Left lobe of liver (tissue), 2 donors: ENCODE data around the gene METTL26. TPM values are rescaled to one million over a fixed set of nuclear protein-coding genes. Genes with fewer than 3 reads are reported as not detected.

Source experiments
- ATAC-seq: fragments of 200-7000 bp; cut with Tn5 transposase; one replicate; pipeline ENCODE4 v1.9.1; 2020; ENCODE audit warnings: mild to moderate bottlenecking, moderate library complexity
- DNase-seq: peaks from one replicate; pipeline ENCODE4 v3.0.0-alpha.2; 2020; ENCODE audit warnings: low spot score
- total RNA-seq: library from RNA; stranded (reverse); gene quantifications from one replicate; pipeline ENCODE4 v1.2.1, GENCODE V29; 2021
- donor health status: DM: no; HTN: no; CAD: no; lungs with moderate emphysema.
- donor health status: DM: no; HTN: yes; CAD: no.

The METTL26 gene
- total RNA-seq, 1 donor from 2014 or later, result 33.2 TPM

DNA sequence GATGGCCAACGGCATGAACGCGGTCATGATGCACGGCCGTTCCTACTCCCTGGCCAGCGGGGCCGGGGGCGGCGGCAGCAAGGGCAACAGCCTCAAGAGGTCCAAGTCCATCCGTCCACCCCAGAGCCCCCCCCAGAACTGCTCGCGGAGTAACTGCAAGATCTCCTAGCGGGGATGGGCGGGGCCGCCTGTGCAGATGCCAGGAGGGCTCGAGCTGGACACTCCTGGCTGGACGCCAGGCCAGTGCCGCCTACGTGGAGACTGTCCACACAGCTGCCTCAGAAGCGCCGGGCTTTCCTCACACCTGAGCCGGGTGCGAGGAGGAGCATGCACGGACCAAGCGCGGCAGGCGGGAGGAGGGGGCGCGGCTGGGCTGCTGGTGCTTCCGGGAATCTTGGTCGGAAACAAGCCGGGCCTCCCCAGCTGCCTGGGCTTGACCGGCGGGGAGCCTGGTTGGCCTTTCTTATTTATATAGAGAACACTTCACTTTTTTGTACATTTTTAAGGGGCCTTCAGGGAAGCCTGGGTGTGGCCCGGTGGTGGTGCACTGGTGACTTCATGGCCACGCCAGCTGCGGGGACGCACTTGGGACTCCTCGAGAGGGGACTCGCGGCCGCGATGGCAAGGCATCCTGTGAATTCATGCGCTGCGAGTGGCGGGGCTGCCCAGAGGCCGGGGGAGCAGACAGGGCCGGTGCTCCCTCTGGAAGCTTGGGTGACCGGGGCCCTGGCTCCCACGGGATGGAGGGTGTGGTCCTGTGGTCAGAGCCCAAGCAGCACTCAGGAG lies 8.5 kb downstream of the METTL26 start:
- ATAC-seq, result peak; percentile 19
- peak; percentile 78 for DNase-seq

DNA sequence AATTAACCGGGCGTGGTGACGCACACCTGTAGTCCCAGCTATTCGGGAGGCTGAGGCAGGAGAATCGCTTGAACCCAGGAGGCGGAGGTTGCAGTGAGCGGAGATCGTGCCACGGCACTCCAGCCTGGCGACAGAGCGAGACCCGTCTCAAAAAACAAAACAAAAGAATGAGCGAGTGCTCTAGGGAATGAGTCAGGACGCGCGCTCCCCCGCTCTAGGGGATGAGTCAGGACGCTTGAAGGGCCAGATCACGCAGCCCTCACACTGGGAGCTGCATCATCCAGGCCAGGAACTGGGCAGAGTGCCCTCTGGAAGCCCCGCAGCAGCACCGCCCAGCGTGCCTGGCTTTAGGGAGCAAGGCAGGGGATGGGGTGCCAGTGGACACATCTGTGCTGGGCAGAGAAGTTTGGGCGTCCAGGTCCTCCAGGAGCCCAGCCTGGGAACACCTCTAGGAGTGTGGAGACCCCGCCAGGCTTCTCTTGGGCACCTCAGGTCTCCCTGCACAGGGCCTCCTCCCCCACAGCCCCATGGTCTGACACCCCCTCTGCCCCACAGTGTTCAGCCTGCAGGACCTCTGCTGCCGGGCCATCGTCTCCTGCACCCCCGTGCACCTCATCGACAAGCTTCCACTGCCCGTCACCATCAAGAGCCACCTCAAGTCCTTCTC lies 9.2 kb downstream of the METTL26 start:
- no peak for ATAC-seq
- DNase-seq, result no peak

DNA sequence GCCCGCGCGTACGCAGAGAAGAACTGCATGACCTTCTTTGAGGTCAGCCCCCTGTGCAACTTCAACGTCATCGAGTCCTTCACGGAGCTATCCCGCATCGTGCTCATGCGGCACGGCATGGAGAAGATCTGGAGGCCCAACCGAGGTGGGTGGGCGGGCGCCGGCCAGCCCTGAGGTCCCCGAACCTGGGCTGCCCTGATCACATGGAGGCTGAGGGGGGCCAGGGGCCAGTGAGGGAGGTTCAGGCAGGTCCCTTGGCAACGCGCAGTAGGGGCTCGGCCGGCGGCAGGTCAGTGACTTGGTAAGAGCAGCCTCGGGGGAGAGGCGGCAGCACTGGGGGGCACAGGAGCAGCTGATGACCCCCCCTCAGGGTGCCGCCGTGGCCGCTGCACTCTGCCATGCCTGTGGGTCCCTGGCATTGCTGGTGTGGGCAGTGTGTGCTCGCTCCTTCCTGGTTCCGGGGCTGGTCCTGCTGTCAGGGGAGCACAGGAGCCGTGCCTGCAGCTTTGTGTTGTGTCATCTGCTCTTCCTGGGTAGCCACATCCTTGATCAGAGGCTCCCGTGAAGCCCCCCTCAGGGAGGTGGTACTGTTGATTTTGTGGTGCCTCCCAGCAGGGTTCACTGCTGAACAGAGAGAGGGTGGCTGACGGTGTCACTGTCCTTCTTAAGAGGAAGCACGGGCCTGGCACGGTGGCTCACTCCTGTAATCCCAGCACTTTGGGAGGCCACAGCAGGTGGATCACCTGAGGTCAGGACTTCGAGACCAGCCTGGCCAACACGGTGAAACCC lies 9.9 kb downstream of the METTL26 start:
- no peak for DNase-seq
- ATAC-seq, result no peak

DNA sequence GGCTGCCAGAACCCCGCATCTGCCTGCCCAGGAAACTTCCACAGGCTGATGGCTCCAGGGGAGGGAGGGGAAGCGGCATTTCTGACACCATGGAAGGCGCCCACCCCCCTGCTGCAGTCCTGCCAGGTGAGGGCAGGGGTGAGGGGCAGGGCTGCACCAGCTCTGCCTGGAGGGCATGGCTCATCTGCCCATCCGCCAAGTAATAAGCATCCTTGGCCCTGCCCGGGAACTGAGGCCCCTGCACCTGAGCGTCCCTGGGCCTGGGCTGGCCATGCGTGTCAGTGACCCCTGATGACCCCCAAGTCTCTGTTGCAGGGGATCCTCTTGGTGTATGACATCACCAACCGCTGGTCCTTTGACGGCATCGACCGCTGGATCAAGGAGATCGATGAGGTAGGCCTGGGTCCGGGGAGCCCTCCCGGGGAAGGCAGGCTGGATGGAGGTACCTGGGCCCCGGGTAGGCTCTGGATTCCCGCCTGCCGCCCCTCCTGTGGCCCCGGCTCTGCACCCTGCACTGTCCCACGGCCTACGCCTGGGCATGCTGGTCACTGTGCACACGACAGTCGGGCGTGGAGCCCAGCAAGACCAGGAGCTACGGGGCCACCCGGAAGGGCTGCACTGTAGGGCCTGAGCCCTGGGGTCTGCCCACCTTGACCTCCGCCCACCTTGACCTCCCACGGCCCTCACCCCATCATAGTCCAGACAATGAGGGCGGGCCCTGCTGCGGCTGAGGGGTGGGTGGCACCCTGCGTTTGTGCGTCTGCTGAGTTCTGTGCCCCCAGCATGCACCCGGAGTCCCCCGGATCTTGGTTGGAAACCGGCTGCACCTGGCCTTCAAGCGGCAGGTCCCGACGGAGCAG lies 10.8 kb downstream of the METTL26 start:
- DNase-seq, result no peak
- ATAC-seq, result no peak

DNA sequence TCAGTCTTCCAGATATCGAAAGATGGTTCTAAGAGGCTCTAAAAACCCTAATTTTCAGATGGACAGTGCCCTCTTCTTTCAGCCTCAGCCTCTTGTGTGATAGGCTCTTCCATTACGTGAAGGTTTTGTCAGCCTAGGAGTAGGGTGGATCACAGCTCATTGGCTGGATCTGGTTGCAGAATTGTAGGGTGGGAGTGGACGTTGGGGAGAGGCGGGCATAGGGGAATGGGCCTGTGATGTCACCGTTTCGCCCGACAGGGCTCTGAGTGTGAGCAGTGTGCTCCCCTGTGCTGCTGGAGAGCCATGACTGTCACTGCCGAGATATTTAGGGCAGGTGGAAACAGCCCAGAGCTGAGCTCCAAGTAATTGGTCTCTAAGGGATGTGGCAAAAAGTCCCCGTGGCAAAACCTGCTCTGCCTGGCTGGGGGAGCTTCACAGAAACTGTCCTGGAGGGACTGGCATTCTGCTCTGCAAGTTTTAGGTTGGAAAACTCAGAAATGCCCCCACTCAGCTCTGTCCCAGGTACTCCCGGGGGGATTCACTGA lies 11.5 kb downstream of the METTL26 start:
- ATAC-seq, result no peak
- no peak for DNase-seq

DNA sequence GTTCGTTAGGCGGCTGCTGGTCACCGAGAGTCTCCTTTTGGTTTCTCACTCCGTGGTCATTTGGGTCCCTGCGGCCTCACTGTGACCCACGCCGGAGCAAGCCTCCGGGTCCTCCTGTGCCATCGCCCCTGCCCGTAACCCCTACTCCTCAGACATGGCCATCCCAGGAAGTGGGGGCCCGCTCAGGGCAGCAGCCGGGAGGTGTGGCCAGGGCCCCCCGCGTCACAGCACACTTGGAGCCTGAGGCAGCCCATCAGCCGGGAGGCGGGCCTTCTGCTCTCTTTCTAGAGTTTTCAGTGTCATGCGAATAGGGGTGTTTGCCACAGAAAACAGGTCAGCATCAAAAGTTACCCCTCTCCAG lies 13.2 kb downstream of the METTL26 start:
- no peak for ATAC-seq
- no peak for DNase-seq

DNA sequence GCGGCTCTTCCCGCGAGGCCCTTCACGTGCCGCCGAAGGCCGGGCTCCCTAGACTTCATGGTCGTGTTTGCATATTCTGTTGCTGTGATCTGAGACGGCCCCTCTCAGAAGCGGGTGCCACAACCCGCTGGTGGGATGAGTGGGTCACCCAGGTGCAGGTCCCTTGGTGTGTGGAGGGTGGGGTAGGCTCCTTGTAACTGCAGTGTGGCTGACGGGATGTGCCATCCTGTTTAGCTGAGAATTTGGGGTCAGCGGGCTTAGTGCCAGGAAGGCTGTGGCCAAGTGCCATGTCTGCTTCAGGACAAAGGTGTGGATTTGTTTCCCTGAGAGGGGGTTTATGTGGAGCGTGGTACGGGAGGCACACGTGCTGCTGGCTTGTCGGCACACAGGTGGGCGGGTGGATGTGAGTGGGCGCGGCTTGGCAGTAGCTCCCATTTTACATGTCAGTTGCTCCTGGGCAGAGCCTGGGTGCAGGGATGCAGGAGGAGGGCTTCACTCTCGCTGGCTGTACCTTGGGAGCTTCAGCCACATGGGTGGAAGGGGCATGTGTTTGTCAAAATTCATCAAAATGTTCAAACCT lies 14.5 kb downstream of the METTL26 start:
- no peak for DNase-seq

DNA sequence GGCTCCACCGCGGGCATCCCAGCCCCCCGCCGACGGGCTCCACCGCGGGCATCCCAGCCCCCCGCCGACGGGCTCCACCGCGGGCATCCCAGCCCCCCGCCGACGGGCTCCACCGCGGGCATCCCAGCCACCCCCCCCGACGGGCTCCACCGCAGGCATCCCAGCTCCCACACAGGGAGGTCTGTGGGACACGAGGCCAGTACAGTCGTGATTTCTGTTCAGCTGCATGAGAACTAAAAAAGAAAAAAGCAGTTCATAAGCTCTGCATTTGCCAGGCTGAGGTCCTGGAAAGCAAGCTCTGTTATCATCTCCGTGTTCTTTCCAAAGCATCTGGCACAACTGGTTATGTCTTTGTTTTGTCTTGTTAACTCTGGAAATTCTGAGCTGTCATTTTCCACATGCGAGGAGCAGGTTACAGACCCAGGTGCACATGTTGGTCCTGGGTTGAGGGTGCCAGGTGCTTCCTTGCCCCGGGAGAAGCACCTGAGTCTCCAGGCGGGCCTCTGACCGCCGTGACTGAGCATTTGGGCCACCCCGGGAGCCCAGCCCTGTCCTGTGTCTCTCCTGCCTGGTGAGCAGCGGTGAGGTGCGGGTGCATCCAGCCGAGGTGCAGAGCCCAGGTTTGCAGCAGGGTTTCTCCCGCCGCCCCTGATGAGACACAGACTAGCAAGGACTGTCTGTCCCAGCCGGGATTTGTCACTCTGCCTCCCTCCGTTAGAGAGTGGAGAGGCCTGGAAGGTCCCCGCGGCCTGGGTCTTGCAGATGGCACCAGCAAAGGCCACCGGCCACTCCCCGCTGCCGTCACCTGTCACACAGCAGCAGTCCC lies 15.2 kb downstream of the METTL26 start:
- DNase-seq (no peak), ATAC-seq (no peak)

More for the DNA sequence above, 14.5 kb downstream of the METTL26 start:
- peak; percentile 31 for ATAC-seq

DNA sequence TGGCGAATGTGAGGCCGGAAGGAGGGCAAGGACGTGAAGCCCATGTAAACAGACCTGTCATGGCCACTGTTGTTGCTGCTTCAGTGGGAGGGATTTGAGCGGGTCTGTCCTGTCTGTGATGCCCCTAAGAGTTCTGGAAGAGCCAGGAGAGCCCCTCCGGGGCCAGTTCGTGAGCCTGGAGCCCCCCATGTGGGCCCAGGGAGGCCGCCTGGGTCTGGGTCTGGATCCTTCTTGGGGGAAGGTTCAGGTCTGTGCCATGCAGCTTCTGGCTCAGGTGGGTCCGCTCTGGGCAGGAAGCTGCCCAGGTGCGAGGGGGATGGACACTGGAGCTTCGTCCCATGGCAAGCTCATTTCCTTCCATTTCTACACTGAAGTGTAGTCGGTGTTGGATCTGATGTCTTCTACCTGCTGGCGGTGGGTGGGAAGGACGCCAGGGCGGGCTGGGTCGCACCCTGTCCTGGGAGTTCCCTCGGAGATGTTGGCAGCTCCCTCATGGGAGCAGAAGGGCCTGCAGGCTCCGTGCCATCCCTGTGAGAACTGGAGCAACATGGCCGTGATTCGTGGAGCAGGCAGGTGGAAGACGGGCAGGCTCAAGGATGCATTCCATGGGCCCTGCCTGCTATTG lies 16.5 kb downstream of the METTL26 start:
- DNase-seq (no peak), ATAC-seq (no peak)

DNA sequence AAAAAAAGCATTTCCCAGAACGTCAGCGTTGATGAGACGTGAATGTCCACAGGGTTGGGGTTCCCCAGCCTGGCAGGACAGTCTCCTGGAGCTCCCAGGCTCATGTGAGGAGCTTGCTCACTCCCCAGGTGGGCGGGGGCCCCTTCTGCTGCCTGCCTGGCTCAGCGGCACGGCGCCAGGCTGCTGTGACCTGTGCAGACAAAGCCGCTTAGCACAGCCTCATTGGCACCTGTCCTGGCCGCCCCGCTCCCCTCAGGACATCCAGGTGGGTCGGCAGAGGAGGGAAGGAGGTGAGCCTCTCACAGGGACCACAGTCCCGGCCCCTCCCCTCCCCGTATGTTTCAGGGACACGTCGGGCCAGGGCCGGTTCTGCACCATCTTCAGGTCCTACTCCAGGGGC lies 18.2 kb downstream of the METTL26 start:
- ATAC-seq, result no peak
- no peak for DNase-seq

DNA sequence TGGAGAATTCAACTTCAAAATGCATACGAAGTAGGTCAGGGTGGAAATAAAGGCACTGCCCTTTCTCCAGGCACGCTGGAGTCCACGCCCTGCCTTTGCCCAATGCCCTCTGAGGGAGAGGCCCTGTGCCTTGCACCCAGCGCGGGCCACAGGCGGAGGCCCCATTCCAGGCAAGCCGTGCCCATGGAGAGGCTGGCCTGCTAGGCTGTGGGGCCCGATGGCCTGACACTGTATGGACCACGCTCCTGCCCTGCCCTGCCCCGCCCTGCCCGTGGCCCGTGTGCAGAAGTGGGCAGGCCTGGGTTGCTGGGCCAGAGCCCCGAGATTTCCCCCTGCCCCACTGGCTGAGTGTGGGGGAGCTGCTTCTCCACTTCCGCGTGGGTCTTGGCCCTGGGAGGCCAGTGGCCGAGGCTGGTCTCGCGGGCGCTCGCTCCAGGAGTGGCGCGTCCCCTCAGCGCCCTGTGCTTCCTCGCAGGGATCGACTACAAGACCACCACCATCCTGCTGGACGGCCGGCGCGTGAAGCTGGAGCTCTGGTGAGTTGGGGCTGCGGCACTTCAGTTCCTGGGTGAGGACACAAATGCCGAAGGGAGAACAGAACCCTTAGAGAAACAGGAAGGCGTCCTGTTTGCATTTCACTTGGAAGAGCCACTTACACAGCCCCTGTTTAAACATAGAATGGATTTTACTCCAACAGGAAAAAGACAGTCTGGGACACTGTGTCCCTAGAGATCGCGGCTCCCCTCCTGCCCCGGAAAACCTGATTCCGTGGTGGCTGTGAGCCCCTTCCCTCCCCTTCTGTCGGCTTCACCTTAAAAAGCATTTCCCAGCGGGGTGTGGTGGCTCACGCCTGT lies 19.1 kb downstream of the METTL26 start:
- DNase-seq (no peak), ATAC-seq (peak; percentile 37)

DNA sequence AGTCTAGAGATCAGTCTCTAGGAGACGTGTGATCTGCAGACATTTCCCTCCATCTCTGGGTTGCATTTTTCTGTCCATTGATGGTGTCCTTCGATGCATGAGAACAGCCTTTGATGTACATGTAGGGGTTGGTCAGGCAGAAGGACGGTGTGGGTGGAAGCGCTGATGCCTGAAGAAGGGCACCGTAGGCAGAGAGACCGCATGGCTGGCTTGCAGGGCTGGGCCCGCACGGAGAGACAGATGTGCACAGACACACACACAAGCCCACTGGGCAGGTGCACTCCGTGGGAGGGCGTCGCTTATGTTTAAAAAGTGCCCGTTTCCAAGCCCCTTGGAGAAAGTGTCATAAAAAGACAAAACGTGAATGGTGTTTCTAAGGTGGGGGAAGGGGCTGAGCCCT lies 21.0 kb downstream of the METTL26 start:
- ATAC-seq, result no peak
- no peak for DNase-seq

DNA sequence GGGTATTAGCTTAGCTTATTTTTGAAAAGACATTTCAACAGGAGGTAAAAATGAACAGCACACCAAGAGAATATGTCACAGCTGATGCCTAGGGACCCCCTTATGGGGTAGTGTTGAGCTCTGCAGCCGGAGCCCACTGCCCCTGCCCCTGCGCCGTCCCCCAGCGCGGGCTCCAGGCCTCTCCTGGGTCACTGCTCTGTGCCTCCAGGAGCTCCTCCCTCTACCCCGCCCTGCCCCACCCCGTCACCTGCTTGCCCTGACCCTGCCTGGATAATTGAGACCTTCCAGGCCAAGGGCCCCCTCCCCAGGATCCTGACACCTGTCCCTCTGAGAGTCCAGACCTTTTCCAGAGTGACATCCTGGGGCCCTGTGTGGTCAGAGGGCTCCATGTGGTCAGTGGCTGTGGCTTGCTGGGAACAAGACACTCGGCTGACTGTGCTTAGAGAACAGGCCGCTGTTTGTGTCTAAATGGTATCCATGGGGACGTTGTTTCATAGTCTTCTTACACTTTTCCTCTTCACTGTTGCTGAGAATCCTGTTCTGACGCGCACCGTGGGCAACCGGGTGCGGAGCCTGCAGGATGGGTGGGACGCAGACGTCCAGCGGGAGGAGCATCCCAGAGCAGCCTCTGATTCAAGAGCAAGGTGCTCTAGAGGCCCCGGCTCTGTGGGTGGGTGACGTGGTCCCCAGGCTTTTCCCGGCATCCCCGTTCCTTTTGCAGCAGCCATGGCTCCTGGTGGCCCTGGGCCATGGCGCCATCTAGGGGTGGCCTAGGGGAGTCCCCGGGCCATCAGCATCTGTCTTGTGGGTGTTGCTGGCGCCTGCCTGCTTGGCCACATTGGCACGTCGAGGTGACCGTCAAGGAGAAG lies 25.4 kb downstream of the METTL26 start:
- ATAC-seq (peak; percentile 85), DNase-seq (peak; percentile 65)

DNA sequence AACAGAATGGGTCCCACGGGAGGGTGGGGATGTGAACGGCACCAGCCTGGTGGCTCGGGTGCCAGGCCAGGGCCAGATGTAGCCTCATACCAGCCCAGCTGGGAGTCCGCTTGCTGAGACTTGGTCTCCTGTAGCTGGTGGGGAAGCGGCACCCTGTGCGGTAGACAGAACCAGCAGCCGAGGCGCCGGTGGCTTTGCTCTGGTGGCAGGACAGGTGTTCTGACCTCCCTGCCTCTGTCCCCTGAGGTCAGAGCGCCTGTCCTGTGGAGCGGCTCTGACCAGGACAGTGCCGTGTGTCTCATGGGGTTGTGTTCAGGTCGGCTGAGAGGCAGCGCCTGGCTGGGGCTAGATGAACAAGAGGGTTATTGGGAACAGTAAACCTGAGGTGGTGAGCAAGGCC lies 26.1 kb downstream of the METTL26 start:
- ATAC-seq, result peak; percentile 69
- DNase-seq, result no peak

DNA sequence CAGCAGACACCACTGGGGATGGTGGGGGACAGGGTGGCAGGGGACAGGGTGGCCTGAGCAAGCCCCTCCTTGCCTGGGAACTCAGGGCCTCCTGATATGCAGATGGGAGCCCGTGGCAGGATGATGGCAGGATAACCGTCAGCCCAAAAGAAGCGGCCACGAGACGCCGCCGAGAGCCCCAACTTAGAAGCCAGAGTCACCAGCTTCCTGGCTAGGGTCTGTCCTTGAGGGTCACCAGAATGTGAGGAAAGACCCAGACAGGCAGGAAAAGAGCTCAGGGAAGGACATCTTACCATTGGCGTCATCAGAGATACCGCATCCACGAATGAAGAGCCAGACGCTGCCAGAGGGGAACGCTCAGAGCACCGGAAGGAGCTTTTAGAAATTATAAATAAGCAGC lies 26.8 kb downstream of the METTL26 start:
- no peak for DNase-seq
- no peak for ATAC-seq

DNA sequence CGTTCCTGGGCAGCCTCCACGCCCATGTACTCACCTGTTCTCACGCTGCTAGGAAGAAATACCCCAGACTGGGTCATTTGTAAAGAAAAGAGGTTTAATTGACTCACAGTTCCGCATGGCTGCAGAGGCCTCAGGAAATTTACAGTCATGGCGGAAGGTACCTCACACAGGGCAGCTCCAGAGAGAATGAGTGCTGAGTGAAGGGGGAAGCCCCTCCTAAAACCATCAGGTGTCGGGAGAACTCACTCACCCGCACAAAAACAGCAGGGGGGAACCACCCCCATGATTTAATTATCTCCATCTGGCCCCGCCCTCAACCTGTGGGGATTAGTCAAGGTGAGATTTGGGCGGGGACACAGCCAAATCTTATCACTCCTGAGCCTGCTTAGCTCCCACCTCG lies 28.1 kb downstream of the METTL26 start:
- DNase-seq (no peak), ATAC-seq (no peak)
